SK-N-MC (cell line): ENCODE results near the gene ADK.
"Not testable (repeated sequence)": the region's sequence is repeated elsewhere in the genome, so short reads cannot be mapped to it uniquely, and the experiment has no call there.

Experiments
- DNase-seq: peaks from one replicate; pipeline ENCODE4 v3.0.0-alpha.2; 2011; ENCODE audit warnings: low read depth, low spot score
- H3K27ac ChIP-seq: fragments of 200-600 bp; sonication (generic); 2 replicates; pipeline ENCODE4 v1.5.1; 2016; ENCODE audit warnings: mixed run types
- H3K36me3 ChIP-seq: fragments of 200-600 bp; sonication (generic); 2 replicates; pipeline ENCODE4 v1.6.1; 2017; ENCODE audit warnings: antibody characterized with exemption, low read length, mixed read lengths; ENCODE audit not compliant: insufficient read depth
- H3K4me3 ChIP-seq: fragments of 200-600 bp; sonication (generic); 2 replicates; pipeline ENCODE4 v1.5.1; 2016
- H3K9ac ChIP-seq: fragments of 200-600 bp; sonication (generic); 2 replicates; pipeline ENCODE4 v1.8.0; 2017; ENCODE audit warnings: mixed run types, mixed read lengths; ENCODE audit not compliant: insufficient read length
- H3K9me3 ChIP-seq: fragments of 200-600 bp; sonication (generic); 2 replicates; pipeline ENCODE4 v1.6.1; 2017; ENCODE audit warnings: low read depth, mild to moderate bottlenecking, antibody characterized with exemption, low read length, moderate library complexity, mixed read lengths
- EZH2 ChIP-seq: fragments of 200-600 bp; sonication (generic); IDR thresholded peaks from one replicate; pipeline ENCODE4 v1.6.1; 2017; ENCODE audit warnings: antibody characterized with exemption
- FOXP2 ChIP-seq: optimal IDR thresholded peaks from 2 replicates; pipeline ENCODE3; 2011; ENCODE audit warnings: mild to moderate bottlenecking, moderate library complexity; ENCODE audit not compliant: insufficient read depth; ENCODE audit errors: extremely low read length, control extremely low read depth
- POLR2AphosphoS5 ChIP-seq: IDR thresholded peaks from 2 replicates; pipeline ENCODE4 v1.6.1; 2012; ENCODE audit warnings: mild to moderate bottlenecking, low read depth, low read length, borderline replicate concordance

The ADK gene

GRCh38 chr10:74282151-74282847 lies 131.3 kb downstream of the ADK start:
- Histone ChIP-seq H3K36me3 (no peaks in the 10 kb centered on the region), H3K4me3 (peak overlapping the region; percentile 22; the same call in 1 of the 2 replicates), H3K27ac (no peak overlapping the region), H3K9ac (no peak overlapping the region), H3K9me3 (no peaks in the 10 kb centered on the region)
- TF ChIP-seq POLR2AphosphoS5 (no peak), EZH2 (no peak), FOXP2 (no peak)
- DNase-seq: no peak

GRCh38 chr10:74282848-74283210 lies 131.8 kb downstream of the ADK start:
- Histone ChIP-seq H3K4me3 (peak overlapping the region; percentile 22; the same call in 1 of the 2 replicates), H3K27ac (no peak overlapping the region), H3K9ac (no peak overlapping the region), H3K36me3 (no peaks in the 10 kb centered on the region), H3K9me3 (no peaks in the 10 kb centered on the region)
- no peak for TF ChIP-seq EZH2
- TF ChIP-seq POLR2AphosphoS5: no peak
- TF ChIP-seq FOXP2: no peak
- no peak for DNase-seq

- H3K36me3 ChIP-seq: no peaks in the 10 kb centered on the region
- no peak for TF ChIP-seq EZH2
- no peak for TF ChIP-seq FOXP2
- no peak for TF ChIP-seq POLR2AphosphoS5
- no peaks in the 10 kb centered on the region for H3K9me3 ChIP-seq
- H3K9ac ChIP-seq: no peak overlapping the region
- no peak for DNase-seq
- no peak overlapping the region for H3K4me3 ChIP-seq
- no peak overlapping the region for H3K27ac ChIP-seq
These were observed 138.2 kb downstream of the ADK start for GRCh38 chr10:74289188-74289587.

GRCh38 chr10:74289951-74290350 lies 138.9 kb downstream of the ADK start:
- no peak overlapping the region for H3K27ac ChIP-seq

GRCh38 chr10:74290708-74291107 lies 139.7 kb downstream of the ADK start:
- Histone ChIP-seq H3K9me3 (no peaks in the 10 kb centered on the region), H3K36me3 (no peaks in the 10 kb centered on the region), H3K4me3 (no peak overlapping the region), H3K9ac (no peak overlapping the region), H3K27ac (no peak overlapping the region)
- DNase-seq: no peak
- TF ChIP-seq FOXP2 (no peak), EZH2 (no peak), POLR2AphosphoS5 (no peak)

More at GRCh38 chr10:74289951-74290350, 138.9 kb downstream of the ADK start:
- no peaks in the 10 kb centered on the region for H3K9me3 ChIP-seq
- DNase-seq: no peak
- H3K36me3 ChIP-seq: no peaks in the 10 kb centered on the region
- TF ChIP-seq POLR2AphosphoS5 (no peak), FOXP2 (no peak), EZH2 (no peak)
- no peak overlapping the region for H3K4me3 ChIP-seq
- no peak overlapping the region for H3K9ac ChIP-seq

GRCh38 chr10:74292871-74293427 lies 141.9 kb downstream of the ADK start:
- no peak for DNase-seq
- Histone ChIP-seq H3K9ac (no peak overlapping the region), H3K4me3 (no peak overlapping the region), H3K9me3 (no peaks in the 10 kb centered on the region), H3K27ac (no peak overlapping the region), H3K36me3 (no peaks in the 10 kb centered on the region)
- TF ChIP-seq POLR2AphosphoS5 (no peak), FOXP2 (no peak), EZH2 (no peak)

GRCh38 chr10:74293686-74294371 lies 142.8 kb downstream of the ADK start:
- H3K9me3 ChIP-seq: no peaks in the 10 kb centered on the region
- H3K27ac ChIP-seq: no peak overlapping the region
- H3K36me3 ChIP-seq: no peaks in the 10 kb centered on the region
- no peak for TF ChIP-seq POLR2AphosphoS5
- no peak for TF ChIP-seq FOXP2
- no peak for TF ChIP-seq EZH2
- H3K9ac ChIP-seq: no peak overlapping the region
- no peak for DNase-seq
- no peak overlapping the region for H3K4me3 ChIP-seq

- Histone ChIP-seq H3K9ac (no peak overlapping the region), H3K4me3 (no peak overlapping the region)
- TF ChIP-seq FOXP2 (no peak), EZH2 (no peak), POLR2AphosphoS5 (no peak)
These were observed 146.5 kb downstream of the ADK start for GRCh38 chr10:74297389-74298080.

GRCh38 chr10:74300074-74300621 lies 149.1 kb downstream of the ADK start:
- H3K9ac ChIP-seq, H3K9me3 ChIP-seq, DNase-seq, H3K4me3 ChIP-seq, H3K36me3 ChIP-seq: not testable (repeated sequence)
- peak overlapping the region; percentile 67; the same call in 1 of the 2 replicates for H3K27ac ChIP-seq

More at GRCh38 chr10:74297389-74298080, 146.5 kb downstream of the ADK start:
- H3K9me3 ChIP-seq: no peaks in the 10 kb centered on the region
- H3K36me3 ChIP-seq: no peaks in the 10 kb centered on the region
- DNase-seq: no peak
- 0 out of 2 replicates have a peak overlapping the region, but pooled peaks have one; percentile 25 for H3K27ac ChIP-seq
